Cardiac muscle cell (in vitro differentiated cells and primary cell): ENCODE measurements around the gene HCN2. TPM values are rescaled to one million over a fixed set of nuclear protein-coding genes. Genes with fewer than 3 reads are reported as not detected.

Source experiments
- DNase-seq, 2 donors: peaks; one replicate each; pipeline versions ENCODE4 v3.0.0 to v3.0.0-alpha.2; 2010 to 2017; ENCODE audit warnings: low read depth in 1 of 2, low spot score in 1 of 2
- H3K27ac ChIP-seq: fragments of 200-600 bp; sonication (generic); 2 replicates; pipeline ENCODE4 v1.5.1; 2016
- H3K27me3 ChIP-seq: fragments of 200-600 bp; sonication (generic); 2 replicates; pipeline ENCODE4 v1.6.0; 2016; ENCODE audit warnings: control low read depth
- H3K36me3 ChIP-seq: fragments of 200-600 bp; sonication (generic); 2 replicates; pipeline ENCODE4 v1.5.1; 2016; ENCODE audit warnings: control low read depth
- H3K4me1 ChIP-seq: fragments of 200-600 bp; sonication (generic); 2 replicates; pipeline ENCODE4 v1.8.1; 2017; ENCODE audit warnings: low read depth, mild to moderate bottlenecking, mixed run types
- H3K4me3 ChIP-seq: fragments of 200-600 bp; sonication (generic); 2 replicates; pipeline ENCODE4 v1.5.1; 2016; ENCODE audit warnings: mild to moderate bottlenecking
- H3K9me3 ChIP-seq: fragments of 200-600 bp; sonication (generic); 2 replicates; pipeline ENCODE4 v1.5.1; 2017; ENCODE audit warnings: low read depth, mild to moderate bottlenecking, control low read depth
- polyA plus RNA-seq: library from polyadenylated mRNA; unstranded; fragments of >200 nt; fragmentation: Nextera tagmentation; extraction: Ambion mirVana; gene quantifications from 2 replicates; pipeline ENCODE4 v1.2.1, GENCODE V29; 2016
- total RNA-seq: library from RNA; depleted of rRNA; stranded (reverse); fragments of >200 nt; gene quantifications from 2 replicates; pipeline ENCODE4 v1.2.3, GENCODE V29; 2016
- TF ChIP-seq, protein P1 (sequence below): IDR thresholded peaks from 2 replicates; pipeline ENCODE4 v1.5.1; 2012; ENCODE audit warnings: low read depth, mild to moderate bottlenecking, low read length

HCN2 gene
- total and polyA plus RNA-seq, 2 experiments from 2014 or later, result 0.46 to 1.0 TPM

DNA sequence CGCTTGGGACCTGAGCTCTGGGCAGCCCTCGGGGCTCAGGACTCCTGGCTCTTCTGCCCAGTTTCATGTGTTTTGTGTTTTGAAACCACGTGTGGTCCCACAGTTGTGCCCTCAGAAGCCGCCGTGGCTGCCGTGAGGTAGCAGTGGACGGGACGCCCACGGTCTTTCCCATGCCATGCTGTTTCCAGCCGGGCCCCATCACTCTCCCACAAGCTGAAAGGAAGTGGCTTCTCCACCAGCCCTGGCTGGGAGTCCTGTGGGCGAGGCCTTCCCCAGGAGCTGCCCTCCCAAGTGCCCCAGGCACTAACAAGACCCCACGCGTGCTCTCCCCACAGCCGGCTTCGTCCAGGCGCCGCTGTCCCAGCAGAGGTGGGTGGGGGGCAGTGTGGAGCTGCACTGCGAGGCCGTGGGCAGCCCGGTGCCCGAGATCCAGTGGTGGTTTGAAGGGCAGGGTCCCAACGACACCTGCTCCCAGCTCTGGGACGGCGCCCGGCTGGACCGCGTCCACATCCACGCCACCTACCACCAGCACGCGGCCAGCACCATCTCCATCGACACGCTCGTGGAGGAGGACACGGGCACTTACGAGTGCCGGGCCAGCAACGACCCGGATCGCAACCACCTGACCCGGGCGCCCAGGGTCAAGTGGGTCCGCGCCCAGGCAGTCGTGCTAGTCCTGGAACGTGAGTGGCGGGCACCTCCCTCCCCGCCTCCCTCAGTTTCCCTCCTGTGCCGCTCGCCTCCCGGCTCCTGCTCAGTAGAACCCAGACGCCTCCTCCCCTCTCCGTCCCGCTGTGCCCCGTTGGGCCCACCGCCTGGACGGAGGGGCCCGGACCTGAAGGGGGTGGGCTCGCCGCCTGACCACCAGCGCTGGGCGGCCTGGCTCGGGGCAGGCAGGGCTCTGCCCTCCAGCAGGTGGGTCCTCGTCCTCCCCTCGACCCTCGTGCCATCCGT is 12.0 kb upstream of the HCN2 start:
- no peaks in the 10 kb centered on the region for H3K9me3 ChIP-seq
- H3K36me3 ChIP-seq, result peaks cover 5% of the 10 kb centered on the region
- TF ChIP-seq, protein P1, sequence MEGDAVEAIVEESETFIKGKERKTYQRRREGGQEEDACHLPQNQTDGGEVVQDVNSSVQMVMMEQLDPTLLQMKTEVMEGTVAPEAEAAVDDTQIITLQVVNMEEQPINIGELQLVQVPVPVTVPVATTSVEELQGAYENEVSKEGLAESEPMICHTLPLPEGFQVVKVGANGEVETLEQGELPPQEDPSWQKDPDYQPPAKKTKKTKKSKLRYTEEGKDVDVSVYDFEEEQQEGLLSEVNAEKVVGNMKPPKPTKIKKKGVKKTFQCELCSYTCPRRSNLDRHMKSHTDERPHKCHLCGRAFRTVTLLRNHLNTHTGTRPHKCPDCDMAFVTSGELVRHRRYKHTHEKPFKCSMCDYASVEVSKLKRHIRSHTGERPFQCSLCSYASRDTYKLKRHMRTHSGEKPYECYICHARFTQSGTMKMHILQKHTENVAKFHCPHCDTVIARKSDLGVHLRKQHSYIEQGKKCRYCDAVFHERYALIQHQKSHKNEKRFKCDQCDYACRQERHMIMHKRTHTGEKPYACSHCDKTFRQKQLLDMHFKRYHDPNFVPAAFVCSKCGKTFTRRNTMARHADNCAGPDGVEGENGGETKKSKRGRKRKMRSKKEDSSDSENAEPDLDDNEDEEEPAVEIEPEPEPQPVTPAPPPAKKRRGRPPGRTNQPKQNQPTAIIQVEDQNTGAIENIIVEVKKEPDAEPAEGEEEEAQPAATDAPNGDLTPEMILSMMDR, result no peak
- H3K27ac ChIP-seq, result peak overlapping the region; percentile 29
- peaks cover 24% of the 10 kb centered on the region for H3K4me1 ChIP-seq
- H3K4me3 ChIP-seq, result no peak overlapping the region
- no peak for DNase-seq
- H3K27me3 ChIP-seq, result no peaks in the 10 kb centered on the region

DNA sequence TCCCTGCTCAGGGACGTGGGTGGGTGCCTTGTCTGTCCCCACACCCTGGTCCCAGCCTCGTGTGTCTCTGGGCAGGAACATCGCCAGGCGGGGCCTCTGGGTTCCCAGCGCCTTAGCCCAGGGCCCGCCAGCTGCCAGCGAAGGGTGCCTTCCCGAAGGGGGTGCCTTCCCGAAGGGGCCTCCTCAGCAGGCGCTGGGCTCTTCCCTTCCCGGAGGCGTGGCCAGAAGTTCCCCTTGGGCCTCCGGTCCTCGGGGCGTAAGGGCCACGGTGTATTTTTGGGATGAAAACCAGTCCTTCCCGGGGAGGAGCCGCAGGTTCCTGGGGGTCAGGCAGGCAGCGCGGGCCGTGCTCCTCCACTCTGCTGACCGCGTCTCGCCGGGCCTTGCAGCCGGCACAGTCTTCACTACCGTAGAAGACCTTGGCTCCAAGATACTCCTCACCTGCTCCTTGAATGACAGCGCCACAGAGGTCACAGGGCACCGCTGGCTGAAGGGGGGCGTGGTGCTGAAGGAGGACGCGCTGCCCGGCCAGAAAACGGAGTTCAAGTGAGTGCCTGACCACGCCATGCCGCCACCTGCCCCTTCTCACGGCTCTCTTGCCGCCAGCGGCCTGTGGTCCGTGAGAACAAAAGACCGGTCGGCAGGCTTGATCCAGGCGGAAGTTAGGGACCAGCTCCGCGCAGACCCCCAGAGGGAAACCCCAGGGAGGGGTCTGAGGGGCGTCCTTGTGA is 10.4 kb upstream of the HCN2 start:
- H3K4me1 ChIP-seq, result peaks cover 21% of the 10 kb centered on the region
- TF ChIP-seq, protein P1, result no peak
- H3K36me3 ChIP-seq, result peaks cover 11% of the 10 kb centered on the region
- H3K27ac ChIP-seq, result no peak overlapping the region
- H3K9me3 ChIP-seq, result no peaks in the 10 kb centered on the region
- H3K4me3 ChIP-seq, result no peak overlapping the region
- no peaks in the 10 kb centered on the region for H3K27me3 ChIP-seq
- DNase-seq, result no peak

DNA sequence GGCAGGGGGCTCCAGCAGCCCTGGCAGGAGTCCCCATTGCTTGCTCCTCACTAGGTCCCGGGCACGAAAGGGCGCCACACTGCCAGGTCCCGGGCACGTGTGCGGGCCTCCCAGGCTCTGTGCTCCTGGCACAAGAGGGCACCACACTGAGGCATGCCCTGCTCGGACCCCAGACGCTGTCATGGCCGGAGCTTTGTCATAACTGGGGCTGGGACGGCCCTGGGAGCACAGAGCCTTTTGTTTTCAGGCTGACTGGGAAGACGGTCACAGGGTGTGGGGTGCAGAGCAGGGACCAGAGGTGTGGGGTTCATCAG is 9.9 kb upstream of the HCN2 start:
- TF ChIP-seq, protein P1, result no peak
- no peak for DNase-seq
- peaks cover 16% of the 10 kb centered on the region for H3K4me1 ChIP-seq
- no peak overlapping the region for H3K4me3 ChIP-seq
- no peaks in the 10 kb centered on the region for H3K9me3 ChIP-seq
- no peak overlapping the region for H3K27ac ChIP-seq
- H3K36me3 ChIP-seq, result peaks cover 11% of the 10 kb centered on the region
- H3K27me3 ChIP-seq, result no peaks in the 10 kb centered on the region

DNA sequence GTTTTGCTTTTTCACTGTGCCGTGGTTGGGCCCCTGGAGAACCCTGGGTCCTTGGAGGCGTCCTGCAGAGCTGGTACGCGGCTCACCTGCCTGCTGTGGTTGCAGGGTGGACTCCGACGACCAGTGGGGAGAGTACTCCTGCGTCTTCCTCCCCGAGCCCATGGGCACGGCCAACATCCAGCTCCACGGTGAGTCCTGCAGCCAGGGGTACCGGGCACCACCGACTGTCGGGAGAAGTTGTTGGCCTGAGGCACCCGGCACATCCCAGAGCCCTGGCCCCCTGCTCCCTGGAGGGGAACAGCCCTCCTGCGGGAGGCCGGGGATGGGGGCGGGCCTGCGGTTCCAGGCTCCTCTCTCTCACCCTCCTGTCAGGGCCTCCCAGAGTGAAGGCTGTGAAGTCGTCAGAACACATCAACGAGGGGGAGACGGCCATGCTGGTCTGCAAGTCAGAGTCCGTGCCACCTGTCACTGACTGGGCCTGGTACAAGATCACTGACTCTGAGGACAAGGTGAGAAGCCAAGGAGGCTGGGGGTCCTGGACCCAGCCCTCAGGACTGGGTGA is 9.3 kb upstream of the HCN2 start:
- TF ChIP-seq, protein P1, result no peak
- peaks cover 11% of the 10 kb centered on the region for H3K36me3 ChIP-seq
- H3K27me3 ChIP-seq, result no peaks in the 10 kb centered on the region
- no peak overlapping the region for H3K4me3 ChIP-seq
- no peak for DNase-seq
- H3K27ac ChIP-seq, result no peak overlapping the region
- peaks cover 10% of the 10 kb centered on the region for H3K4me1 ChIP-seq
- no peaks in the 10 kb centered on the region for H3K9me3 ChIP-seq

DNA sequence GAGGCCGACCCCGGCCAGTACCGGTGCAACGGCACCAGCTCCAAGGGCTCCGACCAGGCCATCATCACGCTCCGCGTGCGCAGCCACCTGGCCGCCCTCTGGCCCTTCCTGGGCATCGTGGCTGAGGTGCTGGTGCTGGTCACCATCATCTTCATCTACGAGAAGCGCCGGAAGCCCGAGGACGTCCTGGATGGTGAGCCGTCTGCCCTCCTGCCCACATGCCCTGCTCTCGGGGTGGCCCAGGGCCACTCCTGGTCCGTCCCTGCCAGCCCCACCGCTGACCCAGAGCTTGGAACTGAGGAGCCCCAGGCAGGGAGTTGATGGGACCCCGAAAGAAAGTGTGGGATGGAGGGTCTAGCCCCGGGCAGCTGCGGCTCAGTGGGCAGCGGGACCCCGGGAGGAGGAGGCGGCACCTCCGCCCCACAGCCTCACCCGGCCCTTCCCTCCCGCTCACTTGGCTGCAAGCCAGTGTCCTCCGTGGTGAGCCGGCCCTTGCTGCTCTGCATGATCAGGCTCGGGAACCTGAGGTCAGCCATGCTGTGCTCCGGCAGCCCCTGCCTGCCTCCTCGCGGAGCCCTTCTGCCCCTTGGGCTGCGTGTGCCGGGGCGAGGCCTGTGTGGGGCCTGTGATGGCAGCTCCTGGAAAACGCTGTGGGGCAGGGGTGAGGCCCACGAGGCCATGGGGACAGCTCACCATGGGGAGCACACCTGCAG is 8.1 kb upstream of the HCN2 start:
- TF ChIP-seq, protein P1, result no peak
- DNase-seq, result no peak
- Histone ChIP-seq H3K36me3 (peaks cover 11% of the 10 kb centered on the region), H3K9me3 (no peaks in the 10 kb centered on the region), H3K4me3 (no peak overlapping the region), H3K4me1 (no peaks in the 10 kb centered on the region), H3K27me3 (no peaks in the 10 kb centered on the region), H3K27ac (no peak overlapping the region)
